Measurements from ENCODE around the gene SLC26A11.

SLC26A11 gene

DNA sequence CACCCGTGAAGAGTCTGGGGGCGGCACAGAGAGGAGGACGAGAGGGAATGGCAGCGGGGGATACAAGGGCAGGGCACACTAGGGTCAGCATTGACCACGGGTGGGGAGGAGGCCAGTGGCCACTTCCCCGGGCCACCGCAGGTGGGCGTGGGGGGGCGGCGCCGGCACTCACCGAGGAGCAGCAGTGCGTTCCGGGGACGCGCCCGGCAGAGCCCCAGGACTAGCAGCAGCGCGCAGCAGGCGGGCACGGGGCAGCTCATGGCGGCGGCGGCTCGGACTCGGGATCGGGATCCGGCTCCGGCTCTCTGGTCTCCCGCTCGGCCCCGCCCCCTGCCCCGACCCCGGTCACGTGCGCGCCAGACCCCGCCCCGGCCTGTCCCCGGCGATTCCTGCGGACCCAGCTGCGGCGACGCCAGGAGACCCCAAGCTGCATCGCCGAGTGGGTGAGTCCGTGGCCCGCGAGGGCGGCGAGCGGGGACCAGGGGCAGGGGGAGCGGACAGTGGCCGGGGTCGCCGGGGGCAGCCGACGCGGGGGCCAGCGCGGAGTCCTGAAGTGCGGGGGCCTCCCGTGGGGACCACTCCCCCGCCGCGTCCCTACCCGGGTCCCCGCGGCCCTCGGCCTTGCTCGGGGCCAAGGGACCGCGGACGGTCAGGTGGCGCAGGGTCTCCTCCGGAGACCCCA lies at the start of gene SLC26A11, which contains the start of gene SGSH:
Gene SLC26A11, plus strand, starts transcription at position 374 of the 682 bp plus-strand sequence. CDS start 1,134 bp downstream, outside the sequence.
Gene SGSH, minus strand, starts transcription at position 280 of the 682 bp plus-strand sequence. Its CDS starts 20 bp downstream, at position 260.
- peak; percentile 82 for DNase-seq

DNA sequence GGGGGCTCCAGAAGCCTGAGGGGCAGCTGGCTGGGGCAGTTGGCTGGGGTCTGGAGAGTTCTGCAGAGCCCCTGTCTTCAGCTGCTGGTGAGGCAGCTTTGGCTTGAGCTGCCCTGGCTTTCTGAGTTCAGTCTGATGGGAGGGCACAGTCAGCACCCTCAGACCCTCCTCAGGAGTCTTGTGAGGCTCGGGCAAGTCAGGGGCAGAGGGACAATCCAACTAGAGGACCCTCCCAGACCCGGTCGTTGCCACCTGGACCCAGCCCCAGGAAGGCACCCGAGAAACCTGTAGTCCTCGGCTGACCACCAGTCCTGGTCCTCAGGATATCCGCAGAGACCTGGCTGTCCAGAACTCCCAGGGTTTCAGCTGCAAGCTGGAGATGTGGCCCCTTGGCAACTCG lies 48.5 kb upstream of the SLC26A11 start:
- DNase-seq = no peak

DNA sequence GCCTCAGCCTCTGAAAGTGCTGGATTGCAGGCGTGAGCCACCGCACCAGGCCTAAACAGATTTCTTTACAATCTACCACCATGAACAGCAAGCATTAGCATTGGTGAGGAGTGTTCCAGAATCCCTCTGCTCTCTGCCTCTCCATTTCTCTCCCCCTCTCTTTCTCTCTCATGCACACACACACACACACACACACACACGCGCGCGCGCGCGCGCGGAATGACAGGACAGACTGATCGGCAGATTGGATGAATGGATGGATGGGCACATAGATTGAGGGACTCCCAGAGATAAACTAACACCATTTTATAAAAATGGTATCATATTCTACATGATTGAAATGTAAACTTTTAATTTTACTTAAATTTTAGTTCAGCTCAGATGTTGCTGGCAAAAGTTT lies 47.1 kb upstream of the SLC26A11 start:
- no peak for DNase-seq

DNA sequence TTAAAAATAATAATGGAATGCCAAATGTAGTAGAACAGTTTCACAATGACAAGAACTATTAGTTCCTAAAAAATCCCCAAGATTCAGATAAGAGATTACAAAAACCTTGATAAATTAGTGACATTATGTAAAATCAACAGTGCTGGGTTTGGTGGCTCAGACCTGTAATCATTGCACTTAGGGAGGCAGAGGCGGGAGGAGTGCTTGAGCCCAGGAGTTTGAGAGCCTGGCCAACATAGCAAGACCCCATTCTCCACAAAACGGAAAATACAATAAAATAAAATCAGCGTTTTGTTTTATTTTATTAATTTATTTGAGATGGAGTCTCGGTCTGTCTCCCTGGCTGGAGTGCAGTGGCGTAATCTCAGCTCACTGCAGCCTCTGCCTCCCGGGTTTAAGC lies 46.3 kb upstream of the SLC26A11 start:
- DNase-seq = no peak

- no peak for DNase-seq
These were observed 43.5 kb upstream of the SLC26A11 start for GRCh38 chr17:80176757-80177156.

DNA sequence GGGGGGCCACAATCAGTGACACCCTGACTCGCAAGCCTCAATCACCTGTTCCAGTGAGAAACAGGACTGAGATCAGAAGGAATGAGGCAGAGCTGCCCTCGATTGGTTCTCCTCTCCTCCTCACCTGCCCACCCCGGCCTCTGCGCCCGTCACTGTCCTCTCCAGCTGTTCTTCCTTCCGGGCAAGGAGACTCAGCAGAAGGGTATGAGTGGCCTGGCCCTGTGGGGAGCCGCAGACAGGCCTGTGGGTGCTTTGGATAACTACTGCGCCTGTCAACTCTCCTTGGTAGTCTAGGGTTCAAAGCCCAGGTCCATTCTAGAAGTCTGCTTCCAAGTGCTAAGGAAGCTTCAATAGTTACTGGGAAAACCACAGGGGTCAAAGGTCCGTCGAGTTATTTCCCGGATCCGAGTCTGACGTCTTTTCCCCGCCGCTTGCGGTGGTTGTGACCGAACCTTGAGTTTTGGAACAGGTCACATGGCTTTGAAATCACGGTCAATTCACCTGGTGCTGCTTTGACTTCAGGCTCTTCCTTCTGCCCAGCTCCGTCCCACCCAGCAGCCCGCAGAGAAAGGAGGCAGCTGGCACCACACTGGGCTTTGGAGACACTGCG lies 42.1 kb upstream of the SLC26A11 start:
- no peak for DNase-seq

DNA sequence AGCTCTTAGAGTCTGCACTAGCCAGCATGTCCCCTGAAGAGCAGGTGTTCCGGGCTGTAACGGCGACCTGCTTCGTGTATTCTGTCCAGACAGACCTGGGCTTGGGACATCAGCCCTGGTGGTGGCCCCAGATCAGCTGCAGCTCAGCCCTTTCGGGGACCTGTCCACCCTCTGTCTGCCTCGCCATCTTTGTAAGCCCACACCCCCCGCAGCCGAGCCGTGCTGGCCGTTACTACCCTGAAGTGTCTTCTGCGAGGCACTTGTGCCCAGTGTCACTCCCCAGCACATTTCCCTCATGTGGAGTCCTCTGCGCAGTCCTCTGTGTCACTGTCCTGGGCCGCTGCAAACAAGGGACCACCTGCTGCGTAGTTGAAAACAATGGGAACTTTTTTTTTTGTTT lies 40.0 kb upstream of the SLC26A11 start:
- DNase-seq = no peak

GRCh38 chr17:80181431-80181830 lies 38.8 kb upstream of the SLC26A11 start:
- DNase-seq = no peak

- DNase-seq = no peak
These were observed 37.9 kb upstream of the SLC26A11 start for GRCh38 chr17:80182118-80182844.

GRCh38 chr17:80182845-80183223 lies 37.4 kb upstream of the SLC26A11 start:
- DNase-seq = no peak

DNA sequence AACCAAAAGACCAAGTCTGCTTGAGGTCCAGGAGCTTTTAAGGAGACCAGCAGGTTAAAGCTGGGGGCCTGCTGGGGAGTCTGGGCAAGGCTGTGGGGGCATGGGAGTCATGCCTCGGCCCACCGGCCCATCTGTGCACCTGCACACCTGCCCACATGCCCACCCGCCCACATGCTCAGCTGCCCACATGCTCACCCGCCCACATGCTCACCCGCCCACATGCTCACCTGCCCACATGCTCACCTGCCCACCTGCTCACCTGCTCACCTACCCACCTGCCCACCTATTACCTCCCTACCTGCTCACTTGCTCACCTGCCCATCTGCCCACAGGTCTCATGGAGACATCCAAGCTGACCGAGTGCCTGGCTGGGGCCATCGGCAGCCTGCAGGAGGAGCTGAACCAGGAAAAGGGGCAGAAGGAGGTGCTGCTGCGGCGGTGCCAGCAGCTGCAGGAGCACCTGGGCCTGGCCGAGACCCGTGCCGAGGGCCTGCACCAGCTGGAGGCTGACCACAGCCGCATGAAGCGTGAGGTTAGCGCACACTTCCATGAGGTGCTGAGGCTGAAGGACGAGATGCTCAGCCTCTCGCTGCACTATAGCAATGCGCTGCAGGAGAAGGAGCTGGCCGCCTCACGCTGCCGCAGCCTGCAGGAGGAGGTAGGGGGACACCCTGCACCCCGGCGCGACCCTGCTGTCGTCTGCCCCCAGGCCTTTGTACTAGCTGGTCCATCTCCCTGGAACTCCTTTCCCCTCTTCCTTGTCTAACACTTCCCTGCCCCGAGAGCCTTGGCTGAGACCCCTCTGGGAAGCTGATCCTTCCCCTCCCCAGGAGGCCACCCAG lies 36.4 kb upstream of the SLC26A11 start:
- no peak for DNase-seq

- no peak for DNase-seq
These were observed 35.9 kb upstream of the SLC26A11 start for GRCh38 chr17:80184423-80184714.

DNA sequence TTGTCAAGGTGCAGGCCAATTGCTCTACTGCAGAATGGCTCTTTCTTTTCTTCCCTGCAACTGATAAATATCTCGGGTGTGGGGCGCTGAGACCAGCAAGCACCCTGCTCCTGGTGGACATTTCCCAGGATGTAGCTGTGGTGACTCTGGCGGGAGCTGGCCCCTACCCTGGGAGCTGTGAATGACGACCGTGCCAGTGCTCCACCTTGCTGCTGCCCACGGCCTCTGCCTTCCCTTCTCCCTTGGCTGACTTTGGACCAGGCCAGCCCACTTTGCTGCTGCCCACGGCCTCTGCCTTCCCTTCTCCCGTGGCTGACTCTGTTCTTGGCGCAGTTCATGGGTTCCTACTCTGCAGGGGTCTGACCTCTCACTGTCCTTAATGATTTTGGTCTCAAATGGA lies 34.3 kb upstream of the SLC26A11 start:
- DNase-seq = no peak

- DNase-seq = no peak
These were observed 33.1 kb upstream of the SLC26A11 start for GRCh38 chr17:80187090-80187489.

GRCh38 chr17:80187515-80187941 lies 32.7 kb upstream of the SLC26A11 start:
- no peak for DNase-seq

GRCh38 chr17:80189611-80190010 lies 30.6 kb upstream of the SLC26A11 start:
- no peak for DNase-seq

DNA sequence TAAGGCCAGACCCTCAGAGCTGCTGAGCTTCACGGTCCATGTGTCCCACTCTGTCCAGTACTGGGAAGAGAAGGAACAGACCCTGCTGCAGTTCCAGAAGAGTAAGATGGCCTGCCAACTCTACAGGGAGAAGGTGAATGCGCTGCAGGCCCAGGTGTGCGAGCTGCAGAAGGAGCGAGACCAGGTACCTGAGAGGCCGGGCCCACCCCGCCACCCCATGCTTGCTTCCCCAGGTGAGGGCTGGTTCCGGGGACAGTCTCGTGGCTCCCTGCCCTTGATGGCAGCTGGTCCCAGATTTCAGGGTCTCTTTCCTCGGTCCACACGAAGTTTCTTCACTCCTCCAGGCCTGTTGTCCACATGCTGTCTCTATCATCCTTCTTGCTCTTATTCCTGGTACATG lies 29.5 kb upstream of the SLC26A11 start:
- no peak for DNase-seq

DNA sequence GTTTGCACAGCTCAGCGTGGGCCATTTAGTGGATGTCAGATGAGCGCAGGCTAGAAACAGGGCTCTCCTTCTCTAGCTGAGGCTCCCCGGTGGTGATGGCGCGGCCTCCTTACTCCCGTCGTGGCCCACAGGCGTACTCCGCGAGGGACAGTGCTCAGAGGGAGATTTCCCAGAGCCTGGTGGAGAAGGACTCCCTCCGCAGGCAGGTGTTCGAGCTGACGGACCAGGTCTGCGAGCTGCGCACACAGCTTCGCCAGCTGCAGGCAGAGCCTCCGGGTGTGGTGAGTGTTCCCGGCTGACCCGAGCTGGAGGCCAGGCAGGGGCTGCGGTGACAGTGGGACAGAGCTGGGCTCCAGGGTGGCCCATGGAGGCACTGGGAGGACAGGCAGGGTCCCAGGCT lies 29.0 kb upstream of the SLC26A11 start:
- DNase-seq = no peak

- DNase-seq = no peak
These were observed 28.2 kb upstream of the SLC26A11 start for GRCh38 chr17:80191865-80192661.

- no peak for DNase-seq
These were observed 25.1 kb upstream of the SLC26A11 start for GRCh38 chr17:80195141-80195540.

DNA sequence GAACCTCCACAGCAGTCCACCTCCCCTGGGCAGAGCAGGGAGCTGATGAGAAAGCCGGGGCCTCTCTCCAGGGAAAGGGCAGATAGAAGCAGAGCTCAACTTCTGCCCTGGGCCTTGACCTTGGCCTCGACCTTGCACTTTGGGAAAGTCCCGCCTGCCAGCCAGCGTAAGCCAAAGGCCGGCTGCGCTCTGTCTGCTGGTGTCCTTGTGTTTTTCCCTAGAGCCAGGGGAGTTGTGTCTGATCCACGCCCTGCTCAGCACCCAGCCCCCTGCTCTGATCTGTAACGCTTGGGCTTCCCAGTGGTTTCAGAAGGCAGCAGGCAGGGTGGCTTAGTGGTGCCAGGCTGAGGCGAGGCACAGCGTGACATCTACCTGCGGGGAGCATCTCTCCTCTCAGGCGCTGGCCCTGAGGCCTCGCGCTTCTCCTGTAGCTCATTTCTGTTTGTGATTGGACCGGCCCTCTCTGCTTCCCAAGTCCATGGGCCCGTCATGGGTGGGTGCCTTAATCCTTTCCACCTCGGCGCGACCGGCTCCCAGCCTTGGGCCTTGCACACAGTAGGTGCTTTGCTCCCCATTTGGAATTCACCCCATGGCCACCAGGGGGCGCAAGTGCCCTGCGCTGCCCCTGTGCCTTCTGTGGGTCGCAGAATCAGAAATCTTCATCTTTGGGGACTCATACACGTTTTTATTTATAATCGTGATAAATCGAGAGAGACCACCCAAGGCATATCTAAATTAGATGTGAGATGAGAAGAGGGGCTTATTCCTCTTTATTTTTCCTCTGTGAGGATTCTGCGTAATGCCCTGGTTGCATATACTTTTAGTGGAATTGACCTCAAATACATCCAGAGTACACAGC lies 24.3 kb upstream of the SLC26A11 start:
- peak; percentile 53 for DNase-seq

Data from suppressor macrophage treated with lipopolysaccharide for 4 hours (primary cell).